NCI-H128 (cell line): Measurements from ENCODE around the gene PRSS37.
"Not testable (repeated sequence)": the region's sequence is repeated elsewhere in the genome, so short reads cannot be mapped to it uniquely, and the experiment has no call there.

Source experiments
- DNase-seq: peaks from one replicate; lab custom pipeline; 2025; ENCODE audit not compliant: unreplicated experiment; lab: John Stamatoyannopoulos, UW

The PRSS37 gene

GRCh38 chr7:141841385-141841784 lies at the start of gene PRSS37:
Gene PRSS37 (minus strand): TSS chr7:141841485. CDS start chr7:141841049, 436 bp downstream.
- DNase-seq, result no peak

GRCh38 chr7:141889321-141889720 lies 48.0 kb upstream of the PRSS37 start:
- no peak for DNase-seq

GRCh38 chr7:141884539-141885225 lies 43.4 kb upstream of the PRSS37 start:
- DNase-seq, result no peak

- DNase-seq, result no peak
Measured at GRCh38 chr7:141880960-141881359, 39.7 kb upstream of the PRSS37 start.

- no peak for DNase-seq
Measured at GRCh38 chr7:141877365-141877764, 36.1 kb upstream of the PRSS37 start.

- no peak for DNase-seq
Measured at GRCh38 chr7:141876371-141876770, 35.1 kb upstream of the PRSS37 start.

- no peak for DNase-seq
Measured at GRCh38 chr7:141875453-141875852, 34.2 kb upstream of the PRSS37 start.

GRCh38 chr7:141874787-141875186 lies 33.5 kb upstream of the PRSS37 start:
- DNase-seq, result no peak

GRCh38 chr7:141872931-141873330 lies 31.6 kb upstream of the PRSS37 start:
- no peak for DNase-seq

- DNase-seq, result no peak
Measured at GRCh38 chr7:141866974-141867373, 25.7 kb upstream of the PRSS37 start.

GRCh38 chr7:141864765-141865447 lies 23.6 kb upstream of the PRSS37 start:
- DNase-seq, result no peak

GRCh38 chr7:141860207-141860606 lies 18.9 kb upstream of the PRSS37 start:
- no peak for DNase-seq

GRCh38 chr7:141847996-141848395 lies 6.7 kb upstream of the PRSS37 start:
- no peak for DNase-seq

GRCh38 chr7:141844256-141844655 lies 3.0 kb upstream of the PRSS37 start:
- no peak for DNase-seq

GRCh38 chr7:141842904-141843303 lies 1.6 kb upstream of the PRSS37 start:
- no peak for DNase-seq

GRCh38 chr7:141840708-141841107 lies 577 bp downstream of the PRSS37 start:
- DNase-seq, result no peak

GRCh38 chr7:141839256-141839655 lies 2.0 kb downstream of the PRSS37 start:
- DNase-seq, result no peak

GRCh38 chr7:141838581-141838980 lies 2.7 kb downstream of the PRSS37 start:
- no peak for DNase-seq

- no peak for DNase-seq
Measured at GRCh38 chr7:141837683-141838082, 3.6 kb downstream of the PRSS37 start.

- DNase-seq, result not testable (repeated sequence)
Measured at GRCh38 chr7:141822432-141822831, 18.9 kb downstream of the PRSS37 start.

- no peak for DNase-seq
Measured at GRCh38 chr7:141820067-141820466, 21.2 kb downstream of the PRSS37 start.

- DNase-seq, result no peak
Measured at GRCh38 chr7:141792526-141792925, 48.8 kb downstream of the PRSS37 start.

- no peak for DNase-seq
Measured at GRCh38 chr7:141789917-141790316, 51.4 kb downstream of the PRSS37 start, which contains the start of gene TAS2R5. Gene TAS2R5 (plus strand): TSS chr7:141790217. CDS start chr7:141790362, 145 bp downstream.
